ENCODE measurements around the gene TMA7. TPM values are rescaled to one million over a fixed set of nuclear protein-coding genes. Genes with fewer than 3 reads are reported as not detected.

Gene TMA7
- total RNA-seq, 2 experiments from 2014 or later: 250 to 313 TPM

DNA sequence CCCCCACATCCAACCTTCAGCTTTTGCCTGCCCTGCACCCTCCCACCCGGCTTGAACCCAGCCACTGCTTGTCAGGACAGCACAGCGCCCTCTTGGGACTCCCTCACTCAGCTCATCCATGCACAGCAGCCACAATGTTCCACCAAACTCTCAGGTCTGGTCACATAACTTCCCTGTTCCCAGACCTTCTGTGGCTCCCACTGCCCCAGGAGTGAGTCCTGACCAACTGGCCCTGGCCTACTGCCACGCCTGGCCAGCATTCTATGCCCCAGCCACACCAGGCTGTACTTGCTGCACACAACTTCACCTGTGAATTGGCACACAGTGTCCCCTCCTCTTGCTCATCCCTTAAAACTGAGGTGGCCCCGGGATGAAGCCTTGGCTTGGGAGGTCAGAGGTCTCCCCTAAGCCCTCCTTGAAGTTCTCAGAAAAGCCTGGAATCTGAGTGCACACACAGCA lies 31.2 kb upstream of the TMA7 start:
- TF ChIP-seq EZH2phosphoT487 (IDR thresholded peaks at IDR 0.05; ENCODE audit: borderline replicate concordance, low read depth, low read length) (no peak), CTCF (conservative IDR thresholded peaks at IDR 0.05; ENCODE audit: low read length) (peak; percentile 60)
- BruUV-seq (replicated peaks): no TSS peak
- Histone ChIP-seq H4K20me1 (ENCODE audit: insufficient read depth, low read length) (no peaks in the 10 kb centered on the region), H3K9me2 (ENCODE audit: insufficient read depth, low read length) (no peaks in the 10 kb centered on the region), H3K4me3 (ENCODE audit: low read depth, low read length, poor library complexity, severe bottlenecking) (no peak overlapping the region), H3K9me3 (ENCODE audit: low read length) (no peaks in the 10 kb centered on the region), H3K79me2 (ENCODE audit: insufficient read depth, low read depth, low read length) (no peaks in the 10 kb centered on the region), H3K36me3 (ENCODE audit: insufficient read depth, low read length) (no peaks in the 10 kb centered on the region), H2AFZ (ENCODE audit: low read length) (no peak overlapping the region), H3K27ac (ENCODE audit: low read depth, low read length, poor library complexity, severe bottlenecking) (no peak overlapping the region), H3K4me2 (ENCODE audit: low read length) (no peak overlapping the region), H3K4me1 (ENCODE audit: insufficient read depth, low read length, poor library complexity, severe bottlenecking) (peaks cover 6% of the 10 kb centered on the region)
- POLR2A ChIA-PET: no interaction called here
- intact Hi-C loops (cut with micrococcal nuclease; ENCODE audit: unreplicated experiment): loop anchor here (10.0 kb wide), 1 partner anchor 226 kb away; the partner anchor contains the start of gene SLC26A6
- CTCF ChIA-PET (ENCODE audit: unreplicated experiment): no interaction called here
- DNase-seq (ENCODE audit: low spot score): no peak

DNA sequence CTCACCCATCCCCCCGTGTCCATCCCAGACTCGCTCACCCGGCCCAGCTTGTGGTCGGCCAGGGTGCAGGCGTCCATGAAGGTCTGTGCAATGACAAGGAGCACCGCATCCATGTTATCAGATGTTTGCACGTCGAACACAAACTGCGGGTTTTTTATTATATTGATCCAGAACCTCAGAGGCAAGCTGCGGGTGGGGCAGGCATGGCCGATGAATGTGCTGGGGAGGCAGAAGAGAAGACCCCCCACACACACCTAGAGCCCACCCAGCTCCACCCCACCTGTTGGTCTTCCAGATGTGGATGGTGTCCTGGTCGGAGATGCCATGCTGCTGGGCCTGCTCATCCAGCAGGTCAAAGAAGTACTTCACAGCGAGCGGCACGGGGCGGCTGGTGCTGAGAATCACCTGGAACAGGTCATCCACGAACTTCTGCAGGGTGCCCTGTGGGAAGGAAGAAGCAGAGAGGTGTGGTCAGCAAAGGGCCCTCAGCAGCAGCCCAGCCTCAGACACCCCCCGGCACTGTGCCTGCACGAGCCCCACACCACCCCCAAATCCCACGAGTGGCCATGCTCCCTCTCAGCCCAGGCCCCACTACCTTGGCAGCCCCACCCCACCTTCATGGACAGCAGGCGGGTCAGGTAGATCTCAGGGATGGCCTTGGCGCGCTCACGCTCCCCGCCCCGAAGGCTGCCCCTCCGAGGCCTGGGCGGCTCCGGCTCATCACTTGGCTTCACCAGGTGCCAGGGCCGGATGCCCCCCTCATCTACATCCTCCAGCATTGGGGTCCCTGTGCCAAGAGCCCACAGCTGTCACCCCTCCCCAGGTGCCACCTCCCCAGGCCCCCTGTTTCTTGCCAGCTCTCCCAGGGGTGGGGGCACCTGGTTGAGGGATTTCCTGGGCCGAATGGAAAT lies 30.5 kb upstream of the TMA7 start:
- Histone ChIP-seq H3K36me3 (ENCODE audit: insufficient read depth, low read length) (no peaks in the 10 kb centered on the region), H2AFZ (ENCODE audit: low read length) (no peak overlapping the region), H3K27ac (ENCODE audit: low read depth, low read length, poor library complexity, severe bottlenecking) (no peak overlapping the region), H3K9me3 (ENCODE audit: low read length) (no peaks in the 10 kb centered on the region), H3K4me3 (ENCODE audit: low read depth, low read length, poor library complexity, severe bottlenecking) (no peak overlapping the region), H4K20me1 (ENCODE audit: insufficient read depth, low read length) (no peaks in the 10 kb centered on the region), H3K4me2 (ENCODE audit: low read length) (no peak overlapping the region), H3K79me2 (ENCODE audit: insufficient read depth, low read depth, low read length) (no peaks in the 10 kb centered on the region), H3K4me1 (ENCODE audit: insufficient read depth, low read length, poor library complexity, severe bottlenecking) (peaks cover 6% of the 10 kb centered on the region), H3K9me2 (ENCODE audit: insufficient read depth, low read length) (no peaks in the 10 kb centered on the region)
- no peak for DNase-seq (ENCODE audit: low spot score)
- CTCF ChIA-PET (ENCODE audit: unreplicated experiment): no interaction called here
- intact Hi-C loops (cut with micrococcal nuclease; ENCODE audit: unreplicated experiment): loop anchor here (10.0 kb wide), 1 partner anchor 225 kb away; the partner anchor contains the start of gene SLC26A6
- TF ChIP-seq CTCF (conservative IDR thresholded peaks at IDR 0.05; ENCODE audit: low read length): no peak
- BruUV-seq (replicated peaks): no TSS peak
- POLR2A ChIA-PET: no interaction called here
